ENCODE measurements around the gene OR2F2.

- TF ChIP-seq EZH2 (optimal IDR thresholded peaks at IDR 0.05; ENCODE audit: low read depth, low read length) (no peak), CTCF (IDR thresholded peaks at IDR 0.05; ENCODE audit: low read length) (no peak), EZH2phosphoT487 (IDR thresholded peaks at IDR 0.05; ENCODE audit: low read length) (no peak)
These were observed 30.2 kb downstream of the OR2F2 start for GRCh38 chr7:143965280-143965679.

All from MM.1S (cell line).